Retinal pigment epithelial cell (primary cell): Measurements from ENCODE around the gene NRG4.

Experiments used
- DNase-seq: peaks from one replicate; pipeline ENCODE4 v3.0.0-alpha.2; 2010; ENCODE audit warnings: low read depth
- H3K4me3 ChIP-seq: 2 replicates; pipeline ENCODE4 v1.5.1; 2011; ENCODE audit warnings: mild to moderate bottlenecking, low read length, control low read depth, moderate library complexity
- CTCF ChIP-seq: conservative IDR thresholded peaks from 2 replicates; pipeline ENCODE4 v1.5.1; 2011; ENCODE audit warnings: low read depth, low read length, control low read depth, inconsistent platforms

The NRG4 gene

DNA sequence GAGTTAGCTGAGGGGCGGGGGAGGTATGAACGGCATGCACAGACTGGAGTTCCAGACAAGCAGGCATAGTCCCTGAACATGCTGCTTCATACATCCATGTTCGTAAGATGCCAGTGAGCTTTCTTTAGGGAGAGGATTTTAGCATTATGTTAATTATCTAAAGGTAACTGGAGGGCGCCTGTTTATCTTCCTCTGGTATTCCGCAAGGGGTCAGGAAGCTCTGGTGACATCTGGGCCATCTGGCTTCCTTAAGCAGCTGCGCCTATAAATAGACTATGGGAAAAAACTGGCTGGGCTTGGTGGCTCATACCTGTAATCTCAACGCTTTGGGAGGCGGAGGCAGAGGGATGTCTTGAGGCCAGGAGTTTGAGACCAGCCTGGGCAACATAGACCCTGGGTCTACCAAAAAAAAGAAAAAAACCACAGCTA, 110.1 kb downstream of the NRG4 start:
- DNase-seq = no peak
- no peak for TF ChIP-seq CTCF
- H3K4me3 ChIP-seq = no peak overlapping the region

DNA sequence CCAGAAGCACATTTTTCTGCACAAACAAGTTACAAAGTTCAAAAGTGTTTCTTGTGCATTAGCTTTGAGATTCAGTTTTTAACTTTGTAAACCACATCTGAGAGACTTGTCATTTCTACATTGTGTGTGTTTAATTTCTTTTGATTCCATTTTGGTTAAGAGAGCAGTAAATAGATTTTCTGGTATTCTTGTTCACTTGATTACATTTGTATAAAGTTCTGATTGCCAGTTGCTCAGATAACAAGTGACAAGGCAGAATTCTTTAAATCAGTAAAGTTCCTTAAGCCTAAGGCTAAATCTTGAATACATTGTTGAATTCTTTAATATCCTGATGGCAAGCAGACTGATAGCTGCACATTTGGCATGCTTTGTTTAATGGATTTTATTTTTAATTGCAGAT, 111.6 kb downstream of the NRG4 start:
- no peak for DNase-seq
- no peak for TF ChIP-seq CTCF
- no peak overlapping the region for H3K4me3 ChIP-seq

DNA sequence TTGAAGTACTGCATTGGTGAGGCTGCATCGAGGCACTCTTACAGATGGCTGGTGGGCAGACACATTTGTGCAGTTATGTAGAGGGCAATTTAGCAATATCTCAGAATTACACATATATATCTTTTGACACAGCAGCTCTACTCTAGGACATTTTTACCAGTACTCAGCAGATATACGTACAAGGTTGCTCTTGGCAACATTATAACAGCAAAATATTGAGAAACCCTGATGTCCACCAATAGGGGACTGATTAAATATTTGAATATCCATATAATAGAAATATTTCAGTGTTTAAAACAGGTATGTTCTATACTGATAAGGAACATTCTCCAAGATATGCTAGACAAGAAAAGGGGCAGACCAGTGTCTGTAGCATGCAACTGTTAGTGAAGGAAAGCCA, 116.5 kb downstream of the NRG4 start:
- DNase-seq = no peak
- no peak for TF ChIP-seq CTCF
- no peak overlapping the region for H3K4me3 ChIP-seq

GRCh38 chr15:75891895-75892294, 120.3 kb downstream of the NRG4 start:
- TF ChIP-seq CTCF = no peak
- DNase-seq = no peak
- no peak overlapping the region for H3K4me3 ChIP-seq
